SU-DHL-6 (cell line): Measurements from ENCODE around the gene KIF3B.

Source experiments
- H2AFZ ChIP-seq: fragments of 200-600 bp; sonication (generic); 2 replicates; pipeline ENCODE4 v1.6.1; 2014; ENCODE audit warnings: low read depth, mild to moderate bottlenecking, moderate library complexity, mixed read lengths, antibody characterized with exemption, low read length; ENCODE audit not compliant: severe bottlenecking
- H3F3A ChIP-seq: fragments of 200-600 bp; shearing (Covaris generic); 2 replicates; pipeline ENCODE4 v1.6.0; 2016; ENCODE audit warnings: antibody characterized with exemption, mild to moderate bottlenecking; ENCODE audit not compliant: insufficient read depth
- H3K27ac ChIP-seq: fragments of 200-600 bp; sonication (generic); 2 replicates; pipeline ENCODE4 v1.5.1; 2016; ENCODE audit warnings: low read depth, mild to moderate bottlenecking, low read length, moderate library complexity, mixed read lengths
- H3K27me3 ChIP-seq: fragments of 200-600 bp; sonication (generic), shearing (Covaris generic); 2 replicates; pipeline ENCODE4 v1.6.0; 2014; ENCODE audit warnings: mild to moderate bottlenecking, low read length
- H3K36me3 ChIP-seq: fragments of 200-600 bp; sonication (generic); 2 replicates; pipeline ENCODE4 v1.6.1; 2014; ENCODE audit warnings: mild to moderate bottlenecking, low read length, mixed read lengths
- H3K4me2 ChIP-seq: fragments of 300-600, 200-600 bp; shearing (Covaris generic), sonication (generic); 2 replicates; pipeline ENCODE4 v1.6.0; 2014; ENCODE audit warnings: low read length, low read depth, mild to moderate bottlenecking; ENCODE audit not compliant: poor library complexity, severe bottlenecking
- H3K4me3 ChIP-seq: fragments of 200-600 bp; sonication (generic); 2 replicates; pipeline ENCODE4 v1.5.1; 2014; ENCODE audit warnings: antibody characterized with exemption, low read length, mild to moderate bottlenecking, mixed read lengths; ENCODE audit not compliant: insufficient read depth, poor library complexity, severe bottlenecking
- H3K79me2 ChIP-seq: fragments of 200-600 bp; sonication (generic); 2 replicates; pipeline ENCODE4 v1.6.1; 2014; ENCODE audit warnings: mild to moderate bottlenecking, low read length, moderate library complexity; ENCODE audit not compliant: insufficient read depth
- H3K9ac ChIP-seq: fragments of 200-600 bp; sonication (generic); 2 replicates; pipeline ENCODE4 v1.7.0; 2014; ENCODE audit warnings: mild to moderate bottlenecking, low read length
- H3K9me2 ChIP-seq: fragments of 200-600 bp; sonication (generic); replicated peaks from 2 replicates; pipeline ENCODE4 v1.6.1; 2014; ENCODE audit warnings: low read length; ENCODE audit not compliant: insufficient read depth
- H3K9me3 ChIP-seq: fragments of 200-600 bp; sonication (generic); 2 replicates; pipeline ENCODE4 v1.6.1; 2014; ENCODE audit warnings: low read length, mixed read lengths; ENCODE audit not compliant: insufficient read depth
- H4K20me1 ChIP-seq: fragments of 200-600 bp; sonication (generic); 2 replicates; pipeline ENCODE4 v1.6.1; 2014; ENCODE audit warnings: low read depth, mild to moderate bottlenecking, antibody characterized with exemption, low read length, moderate library complexity, mixed read lengths
- CTCF ChIP-seq: fragments of 200-600 bp; sonication (generic); IDR thresholded peaks from one replicate; pipeline ENCODE4 v1.5.1; 2017; ENCODE audit warnings: antibody characterized with exemption, mild to moderate bottlenecking, low read length, moderate library complexity; ENCODE audit not compliant: insufficient read depth, poor library complexity, severe bottlenecking
- EZH2phosphoT487 ChIP-seq: fragments of 200-600 bp; sonication (generic), shearing (Covaris generic); conservative IDR thresholded peaks from 2 replicates; pipeline ENCODE4 v1.6.1; 2018; ENCODE audit warnings: mild to moderate bottlenecking, antibody characterized with exemption, low read length, moderate library complexity, mixed read lengths

The KIF3B gene

GRCh38 chr20:32238483-32239425 lies 38.7 kb upstream of the KIF3B start:
- H4K20me1 ChIP-seq: no peaks in the 10 kb centered on the region
- TF ChIP-seq EZH2phosphoT487 (no peak), CTCF (no peak)
- no peaks in the 10 kb centered on the region for H3K27me3 ChIP-seq
- H2AFZ ChIP-seq: no peak overlapping the region
- H3K4me2 ChIP-seq: no peak overlapping the region
- no peaks in the 10 kb centered on the region for H3K79me2 ChIP-seq
- H3K36me3 ChIP-seq: no peaks in the 10 kb centered on the region
- H3K4me3 ChIP-seq: no peak overlapping the region
- no peak overlapping the region for H3K9ac ChIP-seq
- no peaks in the 10 kb centered on the region; the same call in 1 of the 2 replicates for H3F3A ChIP-seq
- H3K27ac ChIP-seq: no peak overlapping the region
- H3K9me3 ChIP-seq: no peaks in the 10 kb centered on the region
- no peaks in the 10 kb centered on the region for H3K9me2 ChIP-seq

GRCh38 chr20:32240205-32240604 lies 37.2 kb upstream of the KIF3B start:
- no peaks in the 10 kb centered on the region for H3K9me2 ChIP-seq
- H3K9me3 ChIP-seq: no peaks in the 10 kb centered on the region
- no peaks in the 10 kb centered on the region for H3K79me2 ChIP-seq
- H3K36me3 ChIP-seq: no peaks in the 10 kb centered on the region
- H3F3A ChIP-seq: no peaks in the 10 kb centered on the region; the same call in 1 of the 2 replicates
- no peak overlapping the region for H3K9ac ChIP-seq
- no peak for TF ChIP-seq CTCF
- no peak for TF ChIP-seq EZH2phosphoT487
- no peaks in the 10 kb centered on the region for H3K27me3 ChIP-seq
- no peak overlapping the region for H3K4me3 ChIP-seq
- H2AFZ ChIP-seq: no peak overlapping the region
- no peak overlapping the region for H3K27ac ChIP-seq
- H3K4me2 ChIP-seq: no peak overlapping the region
- no peaks in the 10 kb centered on the region for H4K20me1 ChIP-seq

GRCh38 chr20:32241807-32242206 lies 35.6 kb upstream of the KIF3B start:
- Histone ChIP-seq H2AFZ (no peak overlapping the region), H3K36me3 (no peaks in the 10 kb centered on the region), H3K4me3 (no peak overlapping the region), H3F3A (no peaks in the 10 kb centered on the region; the same call in 1 of the 2 replicates), H3K4me2 (no peak overlapping the region), H3K9ac (no peak overlapping the region), H3K9me3 (no peaks in the 10 kb centered on the region), H3K27ac (no peak overlapping the region), H3K9me2 (no peaks in the 10 kb centered on the region), H3K79me2 (no peaks in the 10 kb centered on the region), H3K27me3 (no peaks in the 10 kb centered on the region), H4K20me1 (no peaks in the 10 kb centered on the region)
- no peak for TF ChIP-seq EZH2phosphoT487
- no peak for TF ChIP-seq CTCF
